Iris pigment epithelial cell (primary cell): ENCODE measurements around the gene TRMT11.
A peak's percentile ranks its signal among the peaks of the same experiment; 100 is the strongest.
"Not testable (repeated sequence)": the region's sequence is repeated elsewhere in the genome, so short reads cannot be mapped to it uniquely, and the experiment has no call there.

Experiments used
- DNase-seq: peaks from one replicate; pipeline ENCODE4 v3.0.0-alpha.2; 2011; ENCODE audit warnings: low read depth

Gene TRMT11

GRCh38 chr6:126047648-126048047 lies 61.3 kb downstream of the TRMT11 start:
- DNase-seq, result no peak

- no peak for DNase-seq
Measured at GRCh38 chr6:126048635-126049034, 62.3 kb downstream of the TRMT11 start.

GRCh38 chr6:126050795-126051194 lies 64.5 kb downstream of the TRMT11 start:
- no peak for DNase-seq

- no peak for DNase-seq
Measured at GRCh38 chr6:126051791-126052190, 65.5 kb downstream of the TRMT11 start.

GRCh38 chr6:126052485-126052884 lies 66.1 kb downstream of the TRMT11 start:
- DNase-seq, result no peak

GRCh38 chr6:126054258-126054702 lies 67.9 kb downstream of the TRMT11 start:
- peak; percentile 63 for DNase-seq

GRCh38 chr6:126054802-126055201 lies 68.5 kb downstream of the TRMT11 start:
- DNase-seq, result no peak

- DNase-seq, result no peak
Measured at GRCh38 chr6:126055449-126055848, 69.1 kb downstream of the TRMT11 start.

GRCh38 chr6:126056355-126057004 lies 70.1 kb downstream of the TRMT11 start:
- no peak for DNase-seq

- not testable (repeated sequence) for DNase-seq
Measured at GRCh38 chr6:126058085-126058484, 71.7 kb downstream of the TRMT11 start.

- no peak for DNase-seq
Measured at GRCh38 chr6:126060400-126060799, 74.1 kb downstream of the TRMT11 start.

GRCh38 chr6:126063512-126064146 lies 77.3 kb downstream of the TRMT11 start:
- peak; percentile 83 for DNase-seq

- no peak for DNase-seq
Measured at GRCh38 chr6:126064257-126064747, 78.0 kb downstream of the TRMT11 start.

GRCh38 chr6:126064748-126065401 lies 78.5 kb downstream of the TRMT11 start:
- DNase-seq, result no peak

- peak; percentile 39 for DNase-seq
Measured at GRCh38 chr6:126066053-126067048, 80.0 kb downstream of the TRMT11 start.

- DNase-seq, result peak; percentile 33
Measured at GRCh38 chr6:126067073-126067472, 80.7 kb downstream of the TRMT11 start.

- no peak for DNase-seq
Measured at GRCh38 chr6:126069449-126069848, 83.1 kb downstream of the TRMT11 start.

- DNase-seq, result no peak
Measured at GRCh38 chr6:126071000-126071647, 84.8 kb downstream of the TRMT11 start.

GRCh38 chr6:126072172-126072571 lies 85.8 kb downstream of the TRMT11 start:
- DNase-seq, result peak; percentile 65

GRCh38 chr6:126072834-126073233 lies 86.5 kb downstream of the TRMT11 start:
- no peak for DNase-seq

- no peak for DNase-seq
Measured at GRCh38 chr6:126075335-126076071, 89.2 kb downstream of the TRMT11 start.
